SU-DHL-6 (cell line): ENCODE measurements around the gene UTS2R.
A peak's percentile ranks its signal among the peaks of the same experiment; 100 is the strongest.

Source experiments
- H2AFZ ChIP-seq: fragments of 200-600 bp; sonication (generic); 2 replicates; pipeline ENCODE4 v1.6.1; 2014; ENCODE audit warnings: low read depth, mild to moderate bottlenecking, moderate library complexity, mixed read lengths, antibody characterized with exemption, low read length; ENCODE audit not compliant: severe bottlenecking
- H3F3A ChIP-seq: fragments of 200-600 bp; shearing (Covaris generic); 2 replicates; pipeline ENCODE4 v1.6.0; 2016; ENCODE audit warnings: antibody characterized with exemption, mild to moderate bottlenecking; ENCODE audit not compliant: insufficient read depth
- H3K27ac ChIP-seq: fragments of 200-600 bp; sonication (generic); 2 replicates; pipeline ENCODE4 v1.5.1; 2016; ENCODE audit warnings: low read depth, mild to moderate bottlenecking, low read length, moderate library complexity, mixed read lengths
- H3K27me3 ChIP-seq: fragments of 200-600 bp; sonication (generic), shearing (Covaris generic); 2 replicates; pipeline ENCODE4 v1.6.0; 2014; ENCODE audit warnings: mild to moderate bottlenecking, low read length
- H3K36me3 ChIP-seq: fragments of 200-600 bp; sonication (generic); 2 replicates; pipeline ENCODE4 v1.6.1; 2014; ENCODE audit warnings: mild to moderate bottlenecking, low read length, mixed read lengths
- H3K4me2 ChIP-seq: fragments of 300-600, 200-600 bp; shearing (Covaris generic), sonication (generic); 2 replicates; pipeline ENCODE4 v1.6.0; 2014; ENCODE audit warnings: low read length, low read depth, mild to moderate bottlenecking; ENCODE audit not compliant: poor library complexity, severe bottlenecking
- H3K4me3 ChIP-seq: fragments of 200-600 bp; sonication (generic); 2 replicates; pipeline ENCODE4 v1.5.1; 2014; ENCODE audit warnings: antibody characterized with exemption, low read length, mild to moderate bottlenecking, mixed read lengths; ENCODE audit not compliant: insufficient read depth, poor library complexity, severe bottlenecking
- H3K79me2 ChIP-seq: fragments of 200-600 bp; sonication (generic); 2 replicates; pipeline ENCODE4 v1.6.1; 2014; ENCODE audit warnings: mild to moderate bottlenecking, low read length, moderate library complexity; ENCODE audit not compliant: insufficient read depth
- H3K9ac ChIP-seq: fragments of 200-600 bp; sonication (generic); 2 replicates; pipeline ENCODE4 v1.7.0; 2014; ENCODE audit warnings: mild to moderate bottlenecking, low read length
- H3K9me2 ChIP-seq: fragments of 200-600 bp; sonication (generic); replicated peaks from 2 replicates; pipeline ENCODE4 v1.6.1; 2014; ENCODE audit warnings: low read length; ENCODE audit not compliant: insufficient read depth
- H3K9me3 ChIP-seq: fragments of 200-600 bp; sonication (generic); 2 replicates; pipeline ENCODE4 v1.6.1; 2014; ENCODE audit warnings: low read length, mixed read lengths; ENCODE audit not compliant: insufficient read depth
- H4K20me1 ChIP-seq: fragments of 200-600 bp; sonication (generic); 2 replicates; pipeline ENCODE4 v1.6.1; 2014; ENCODE audit warnings: low read depth, mild to moderate bottlenecking, antibody characterized with exemption, low read length, moderate library complexity, mixed read lengths
- EZH2phosphoT487 ChIP-seq: fragments of 200-600 bp; sonication (generic), shearing (Covaris generic); conservative IDR thresholded peaks from 2 replicates; pipeline ENCODE4 v1.6.1; 2018; ENCODE audit warnings: mild to moderate bottlenecking, antibody characterized with exemption, low read length, moderate library complexity, mixed read lengths
- TF ChIP-seq, protein P1 (sequence below): fragments of 200-600 bp; sonication (generic); IDR thresholded peaks from one replicate; pipeline ENCODE4 v1.5.1; 2017; ENCODE audit warnings: antibody characterized with exemption, mild to moderate bottlenecking, low read length, moderate library complexity; ENCODE audit not compliant: insufficient read depth, poor library complexity, severe bottlenecking

Gene UTS2R

DNA sequence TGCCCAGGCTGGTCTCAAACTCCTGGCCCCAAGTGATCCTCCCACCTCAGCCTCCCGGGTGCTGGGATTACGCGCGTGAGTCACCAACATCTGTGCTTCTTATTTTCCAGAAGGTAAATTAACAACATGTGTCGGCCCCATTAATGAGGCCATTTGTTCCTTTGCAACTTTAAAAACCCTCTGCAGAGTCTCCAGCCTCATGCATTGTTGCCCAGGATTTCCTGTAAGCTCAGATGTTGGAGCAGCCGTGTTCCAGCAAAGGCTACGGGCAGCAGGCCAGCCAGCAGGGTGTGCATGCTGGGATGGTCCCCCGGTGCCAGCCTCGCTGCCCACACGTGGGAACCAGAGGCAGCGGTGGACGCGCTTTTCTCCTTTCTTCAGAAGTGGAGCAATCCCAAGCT lies 27.5 kb downstream of the UTS2R start:
- Histone ChIP-seq H3K4me2 (no peak overlapping the region), H3K27me3 (no peaks in the 10 kb centered on the region), H2AFZ (no peak overlapping the region), H4K20me1 (no peaks in the 10 kb centered on the region), H3K4me3 (no peak overlapping the region), H3K36me3 (no peaks in the 10 kb centered on the region), H3F3A (0 out of 2 replicates have a peak, but pooled peaks cover 4% of the 10 kb centered on the region), H3K79me2 (no peaks in the 10 kb centered on the region), H3K9ac (no peak overlapping the region), H3K9me2 (no peaks in the 10 kb centered on the region), H3K9me3 (no peaks in the 10 kb centered on the region), H3K27ac (no peak overlapping the region)
- TF ChIP-seq EZH2phosphoT487, result no peak
- TF ChIP-seq, protein P1, sequence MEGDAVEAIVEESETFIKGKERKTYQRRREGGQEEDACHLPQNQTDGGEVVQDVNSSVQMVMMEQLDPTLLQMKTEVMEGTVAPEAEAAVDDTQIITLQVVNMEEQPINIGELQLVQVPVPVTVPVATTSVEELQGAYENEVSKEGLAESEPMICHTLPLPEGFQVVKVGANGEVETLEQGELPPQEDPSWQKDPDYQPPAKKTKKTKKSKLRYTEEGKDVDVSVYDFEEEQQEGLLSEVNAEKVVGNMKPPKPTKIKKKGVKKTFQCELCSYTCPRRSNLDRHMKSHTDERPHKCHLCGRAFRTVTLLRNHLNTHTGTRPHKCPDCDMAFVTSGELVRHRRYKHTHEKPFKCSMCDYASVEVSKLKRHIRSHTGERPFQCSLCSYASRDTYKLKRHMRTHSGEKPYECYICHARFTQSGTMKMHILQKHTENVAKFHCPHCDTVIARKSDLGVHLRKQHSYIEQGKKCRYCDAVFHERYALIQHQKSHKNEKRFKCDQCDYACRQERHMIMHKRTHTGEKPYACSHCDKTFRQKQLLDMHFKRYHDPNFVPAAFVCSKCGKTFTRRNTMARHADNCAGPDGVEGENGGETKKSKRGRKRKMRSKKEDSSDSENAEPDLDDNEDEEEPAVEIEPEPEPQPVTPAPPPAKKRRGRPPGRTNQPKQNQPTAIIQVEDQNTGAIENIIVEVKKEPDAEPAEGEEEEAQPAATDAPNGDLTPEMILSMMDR, result no peak

DNA sequence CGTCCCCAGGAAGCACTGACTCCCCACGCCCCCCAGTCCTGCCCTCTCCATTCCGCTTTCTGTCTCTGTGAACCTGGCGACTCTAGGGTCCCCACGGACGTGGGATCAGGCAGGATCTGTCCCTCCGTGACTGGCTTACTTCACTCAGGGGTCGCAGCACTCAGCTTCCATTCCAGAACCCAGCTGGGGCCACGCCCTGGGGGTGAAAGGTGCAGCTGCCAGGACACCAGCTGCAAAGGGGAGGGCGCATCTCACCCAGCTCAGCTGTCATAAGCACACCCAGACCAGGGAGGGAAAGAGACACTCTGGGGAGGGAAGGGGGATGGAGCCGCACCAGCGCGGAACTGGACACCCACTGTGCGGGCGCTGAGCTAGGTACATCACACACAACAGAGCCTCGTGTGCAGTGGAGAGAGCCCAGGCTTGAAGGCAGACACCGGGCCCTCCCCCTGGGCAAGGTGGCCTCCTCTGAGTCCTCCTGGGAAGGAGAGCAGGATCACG lies 28.1 kb downstream of the UTS2R start:
- TF ChIP-seq, protein P1, result no peak
- no peak for TF ChIP-seq EZH2phosphoT487
- Histone ChIP-seq H3K9me3 (no peaks in the 10 kb centered on the region), H3K4me3 (no peak overlapping the region), H3F3A (0 out of 2 replicates have a peak, but pooled peaks cover 4% of the 10 kb centered on the region), H3K79me2 (no peaks in the 10 kb centered on the region), H3K9ac (no peak overlapping the region), H3K9me2 (no peaks in the 10 kb centered on the region), H2AFZ (no peak overlapping the region), H3K27me3 (no peaks in the 10 kb centered on the region), H4K20me1 (no peaks in the 10 kb centered on the region), H3K27ac (no peak overlapping the region), H3K36me3 (no peaks in the 10 kb centered on the region), H3K4me2 (no peak overlapping the region)

- TF ChIP-seq, protein P1, result no peak
- no peak for TF ChIP-seq EZH2phosphoT487
- Histone ChIP-seq H3K9me3 (no peaks in the 10 kb centered on the region), H3K36me3 (no peaks in the 10 kb centered on the region), H3K27ac (no peak overlapping the region), H3K9ac (no peak overlapping the region), H3K4me3 (no peak overlapping the region), H2AFZ (no peak overlapping the region), H3K9me2 (no peaks in the 10 kb centered on the region), H4K20me1 (no peaks in the 10 kb centered on the region), H3K79me2 (no peaks in the 10 kb centered on the region), H3K4me2 (peak overlapping the region; percentile 56), H3K27me3 (no peaks in the 10 kb centered on the region), H3F3A (0 out of 2 replicates have a peak, but pooled peaks cover 4% of the 10 kb centered on the region)
Observed at GRCh38 chr17:82400206-82400605, 28.6 kb downstream of the UTS2R start.
